NB4 (cell line): Measurements from ENCODE around the gene PSAP.

Experiments
- DNase-seq: peaks from one replicate; pipeline ENCODE4 v3.0.0; 2010; ENCODE audit warnings: low read depth
- H3K4me3 ChIP-seq: one replicate; pipeline ENCODE4 v1.5.1; 2011; ENCODE audit warnings: mild to moderate bottlenecking, low read depth, low read length, moderate library complexity
- MYC ChIP-seq: IDR thresholded peaks from 2 replicates; pipeline ENCODE4 v1.6.1; 2011; ENCODE audit warnings: low read depth, low read length
- POLR2A ChIP-seq: IDR thresholded peaks from 2 replicates; pipeline ENCODE4 v1.6.1; 2011; ENCODE audit warnings: mild to moderate bottlenecking; ENCODE audit not compliant: insufficient read length; ENCODE audit errors: extremely low read depth
- TF ChIP-seq, protein P1 (sequence below): IDR thresholded peaks from 2 replicates; pipeline ENCODE4 v1.6.1; 2011; ENCODE audit warnings: low read depth, low read length
- TF ChIP-seq, protein P2 (sequence below): IDR thresholded peaks from one replicate; pipeline ENCODE4 v1.5.1; 2012; ENCODE audit warnings: low read depth, low read length

The PSAP gene

DNA sequence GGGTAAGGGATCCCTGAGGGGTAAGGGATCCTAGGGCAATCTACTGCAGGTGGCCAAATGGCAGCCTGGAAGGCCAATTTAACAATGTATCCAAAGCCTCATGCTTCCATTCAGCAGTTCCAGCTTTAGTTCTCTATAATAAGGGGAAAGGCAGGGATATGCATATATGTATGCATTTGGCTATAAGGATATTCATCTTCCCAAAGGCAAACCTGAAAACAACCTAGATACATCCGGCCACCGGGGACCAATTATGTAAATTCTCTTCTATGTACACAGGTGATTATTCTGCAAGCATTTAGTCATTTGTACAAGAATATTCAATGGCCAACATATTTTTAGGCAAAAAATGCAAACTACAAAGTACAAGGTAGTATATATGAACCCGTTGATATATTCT lies 26.7 kb downstream of the PSAP start:
- TF ChIP-seq, protein P1, sequence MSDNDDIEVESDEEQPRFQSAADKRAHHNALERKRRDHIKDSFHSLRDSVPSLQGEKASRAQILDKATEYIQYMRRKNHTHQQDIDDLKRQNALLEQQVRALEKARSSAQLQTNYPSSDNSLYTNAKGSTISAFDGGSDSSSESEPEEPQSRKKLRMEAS: no peak
- TF ChIP-seq POLR2A (no peak), MYC (no peak)
- TF ChIP-seq, protein P2, sequence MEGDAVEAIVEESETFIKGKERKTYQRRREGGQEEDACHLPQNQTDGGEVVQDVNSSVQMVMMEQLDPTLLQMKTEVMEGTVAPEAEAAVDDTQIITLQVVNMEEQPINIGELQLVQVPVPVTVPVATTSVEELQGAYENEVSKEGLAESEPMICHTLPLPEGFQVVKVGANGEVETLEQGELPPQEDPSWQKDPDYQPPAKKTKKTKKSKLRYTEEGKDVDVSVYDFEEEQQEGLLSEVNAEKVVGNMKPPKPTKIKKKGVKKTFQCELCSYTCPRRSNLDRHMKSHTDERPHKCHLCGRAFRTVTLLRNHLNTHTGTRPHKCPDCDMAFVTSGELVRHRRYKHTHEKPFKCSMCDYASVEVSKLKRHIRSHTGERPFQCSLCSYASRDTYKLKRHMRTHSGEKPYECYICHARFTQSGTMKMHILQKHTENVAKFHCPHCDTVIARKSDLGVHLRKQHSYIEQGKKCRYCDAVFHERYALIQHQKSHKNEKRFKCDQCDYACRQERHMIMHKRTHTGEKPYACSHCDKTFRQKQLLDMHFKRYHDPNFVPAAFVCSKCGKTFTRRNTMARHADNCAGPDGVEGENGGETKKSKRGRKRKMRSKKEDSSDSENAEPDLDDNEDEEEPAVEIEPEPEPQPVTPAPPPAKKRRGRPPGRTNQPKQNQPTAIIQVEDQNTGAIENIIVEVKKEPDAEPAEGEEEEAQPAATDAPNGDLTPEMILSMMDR: no peak
- no peak for DNase-seq
- no peak overlapping the region for H3K4me3 ChIP-seq

DNA sequence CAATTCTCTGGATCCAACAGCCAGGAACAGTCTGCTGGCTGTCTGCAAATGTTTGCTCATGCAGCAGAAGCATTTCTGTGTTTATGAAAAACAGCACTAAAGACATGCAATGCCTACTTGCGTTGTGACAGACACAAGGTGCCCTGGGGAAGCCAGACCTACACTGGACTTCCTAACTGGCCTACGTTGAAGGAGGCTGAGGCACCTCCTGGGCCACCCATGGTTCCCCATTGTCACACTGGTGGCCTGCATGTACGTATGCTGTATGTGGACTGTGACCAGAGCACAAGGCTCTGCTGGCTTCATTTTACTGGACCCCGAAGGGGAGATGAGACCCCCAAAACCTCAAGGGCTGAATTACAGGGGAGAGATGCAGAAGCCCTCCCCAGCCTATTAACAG lies 27.7 kb downstream of the PSAP start:
- no peak for DNase-seq
- H3K4me3 ChIP-seq: no peak overlapping the region
- TF ChIP-seq, protein P2: no peak
- TF ChIP-seq POLR2A: no peak
- TF ChIP-seq, protein P1: no peak

DNA sequence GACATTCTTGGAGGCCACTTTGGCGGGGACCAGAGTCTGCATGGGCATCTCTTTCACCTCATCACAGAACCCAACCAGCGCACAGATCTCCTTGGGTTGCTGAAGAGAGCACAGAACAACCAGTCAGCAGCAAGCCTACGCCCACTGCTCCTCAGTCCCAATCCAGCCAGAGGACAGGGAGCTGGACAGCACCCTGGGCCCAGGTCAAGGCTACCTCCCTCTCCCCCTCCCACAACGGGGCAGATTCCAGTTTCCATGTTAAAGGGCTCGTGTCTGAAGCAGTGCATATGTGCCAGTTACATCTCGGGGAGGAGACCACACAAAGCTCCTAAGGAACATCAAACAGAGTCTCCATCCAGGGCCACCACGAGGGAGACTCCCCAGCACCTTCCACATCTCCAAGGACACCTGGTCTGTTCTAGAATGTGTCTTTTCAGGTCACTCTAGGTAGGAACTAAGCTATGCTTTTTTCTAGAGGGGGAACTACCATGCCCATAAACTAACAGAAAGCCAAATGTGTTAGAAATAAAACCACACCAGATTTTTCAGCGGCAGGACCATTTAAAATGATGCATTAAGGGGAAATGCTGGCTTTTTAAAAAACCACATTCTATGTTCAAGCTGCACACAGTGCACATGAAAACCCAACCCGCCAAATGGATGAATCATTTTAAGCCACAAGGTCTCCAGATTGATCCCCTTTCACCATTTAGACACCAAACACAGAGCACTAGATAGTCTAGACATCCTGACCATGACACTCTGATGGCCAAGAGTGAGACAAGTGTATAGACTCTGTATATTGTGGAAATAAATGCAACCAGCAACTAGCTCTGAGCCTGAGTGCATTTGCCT lies 28.9 kb downstream of the PSAP start:
- no peak overlapping the region for H3K4me3 ChIP-seq
- peak; percentile 66 for DNase-seq
- TF ChIP-seq, protein P2: no peak
- TF ChIP-seq, protein P1: no peak
- no peak for TF ChIP-seq POLR2A
- no peak for TF ChIP-seq MYC

DNA sequence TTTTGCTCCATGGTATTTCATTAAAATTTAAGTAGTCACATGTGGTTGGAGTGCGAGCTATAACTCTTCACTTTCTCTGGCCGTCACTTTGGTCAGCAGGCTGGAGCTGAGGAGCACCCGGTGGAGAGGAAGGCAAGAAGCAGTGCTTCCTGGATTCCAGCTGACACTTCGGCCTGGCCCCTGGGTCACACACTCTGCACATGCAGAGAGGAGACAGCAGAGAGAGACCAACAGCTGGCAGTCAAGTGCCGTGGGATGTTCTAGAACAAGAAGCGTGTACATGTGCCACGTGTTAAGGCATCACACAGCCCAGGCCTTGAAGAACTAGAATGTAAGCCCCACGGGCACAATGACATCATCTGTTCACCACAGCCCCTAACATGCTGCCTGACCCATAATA lies 30.1 kb downstream of the PSAP start:
- no peak for DNase-seq
- no peak overlapping the region for H3K4me3 ChIP-seq
- TF ChIP-seq, protein P1: no peak
- TF ChIP-seq POLR2A: no peak
- TF ChIP-seq, protein P2: no peak
- TF ChIP-seq MYC: no peak

DNA sequence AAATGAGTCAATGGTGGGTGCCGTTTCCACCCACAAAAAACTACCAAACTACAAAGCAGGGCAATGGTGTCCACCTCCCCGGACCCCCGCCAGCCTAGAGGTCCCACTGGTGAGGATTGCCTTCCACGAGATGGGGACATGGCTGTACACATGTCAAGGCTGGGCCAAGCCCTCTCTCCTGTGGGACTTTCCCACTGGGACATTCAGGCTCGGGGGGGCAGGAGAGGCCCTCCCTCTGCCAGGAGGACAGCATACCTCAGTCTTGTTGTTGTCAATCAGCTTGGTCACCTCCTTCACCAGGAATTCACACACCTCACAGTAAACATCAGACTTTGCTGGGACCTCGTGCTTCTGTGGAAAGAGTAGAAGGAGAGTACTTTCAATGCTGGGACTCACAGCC lies 31.1 kb downstream of the PSAP start:
- DNase-seq: no peak
- no peak overlapping the region for H3K4me3 ChIP-seq
- TF ChIP-seq, protein P1: no peak
- TF ChIP-seq POLR2A (no peak), MYC (no peak)
- TF ChIP-seq, protein P2: no peak
